Stimulated activated CD8-positive, alpha-beta memory T cell treated with anti-CD3 and anti-CD28 coated beads, Interleukin-12 subunit alpha, Interleukin-12 subunit beta, amount 100 ng/mL, for 24 hours (primary cell): ENCODE data around the gene MPG.

Source experiments
- DNase-seq: peaks from one replicate; pipeline ENCODE4 v3.0.0-alpha.2; 2020; ENCODE audit errors: extremely low read depth

Gene MPG

DNA sequence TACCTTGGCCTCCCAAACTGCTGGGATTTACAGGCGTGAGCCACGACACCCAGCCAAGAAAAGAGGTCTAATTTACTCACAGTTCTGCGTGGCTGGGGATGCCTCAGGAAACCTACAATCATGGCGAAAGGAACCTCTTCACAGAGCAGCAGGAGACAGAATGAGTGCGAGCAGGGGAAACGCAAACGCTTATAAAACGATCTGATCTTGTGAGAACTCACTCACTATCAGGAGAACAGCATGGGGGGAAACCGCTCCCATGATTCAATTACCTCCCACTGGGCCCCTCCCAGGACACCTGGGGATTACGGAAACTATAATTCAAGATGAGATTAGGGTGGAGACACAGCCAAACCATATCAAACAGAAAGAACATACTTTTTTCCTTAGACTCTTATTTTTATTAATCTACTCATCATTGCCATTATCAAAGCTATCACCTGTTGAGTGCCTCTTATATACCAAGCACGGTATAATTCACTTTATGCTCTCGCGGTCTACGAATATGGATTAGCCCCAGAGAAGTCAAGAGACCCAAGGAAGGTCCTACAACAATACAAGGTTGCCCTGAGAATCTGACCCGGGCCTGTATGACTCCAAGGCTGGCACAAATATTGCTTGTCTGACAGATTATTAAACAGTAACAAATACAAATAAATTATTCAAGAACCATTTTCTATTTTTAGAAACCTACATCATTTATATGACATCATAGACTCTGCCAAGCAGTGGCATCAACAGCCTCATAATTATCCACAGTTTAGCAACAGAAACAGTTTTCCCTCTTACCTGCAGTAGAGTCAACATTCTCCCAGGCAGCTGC is 27.0 kb upstream of the MPG start:
- DNase-seq, result no peak

GRCh38 chr16:53346-54236 is 24.4 kb upstream of the MPG start, which contains the start of the genes POLR3K and SNRNP25:
Gene POLR3K, minus strand, starts transcription at chr16:53608. Its CDS starts 22 bp downstream, at chr16:53586.
Gene SNRNP25, plus strand, starts transcription at chr16:53828. Its CDS starts 189 bp downstream, at chr16:54017.
- peak; percentile 96 for DNase-seq

- no peak for DNase-seq
Observed at GRCh38 chr16:54237-54581, 23.8 kb upstream of the MPG start.

GRCh38 chr16:55571-56136 is 22.4 kb upstream of the MPG start:
- DNase-seq, result no peak

DNA sequence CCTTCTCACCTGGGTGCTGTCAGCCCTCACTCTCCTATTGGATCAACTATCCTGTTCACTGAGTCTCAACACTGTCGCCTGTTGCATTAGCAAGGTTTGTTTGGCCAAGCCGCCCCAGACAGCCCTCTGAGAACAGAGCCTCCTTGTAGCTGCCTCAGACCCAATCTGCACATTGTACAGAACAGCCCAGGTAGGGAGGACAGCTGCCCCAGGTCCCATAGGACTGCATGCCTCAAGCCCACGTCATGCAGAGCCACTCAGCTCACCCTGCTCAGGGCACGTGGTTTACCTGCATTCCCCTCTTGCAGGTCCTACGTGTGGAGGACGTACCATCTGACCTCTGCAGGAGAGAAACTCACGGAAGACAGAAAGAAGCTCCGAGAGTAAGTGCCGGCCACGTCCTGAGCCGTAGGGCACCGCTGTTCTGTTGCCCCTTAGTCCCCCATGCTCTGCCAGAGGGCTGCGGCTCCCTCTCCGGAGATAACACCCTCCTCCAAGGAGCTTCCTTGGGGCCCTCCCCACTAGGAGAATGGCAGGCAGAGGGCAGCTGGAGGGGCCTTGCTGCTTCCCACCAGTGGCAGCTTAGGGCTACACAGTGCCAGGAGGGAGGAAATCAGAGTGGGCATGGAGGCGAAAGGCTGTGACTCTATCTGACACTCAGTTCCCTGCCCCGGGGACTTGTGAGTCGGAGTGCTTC is 21.6 kb upstream of the MPG start:
- DNase-seq, result no peak

GRCh38 chr16:57711-58110 is 20.3 kb upstream of the MPG start:
- DNase-seq, result no peak

GRCh38 chr16:58491-59439 is 19.3 kb upstream of the MPG start:
- DNase-seq, result no peak

GRCh38 chr16:59440-60059 is 18.5 kb upstream of the MPG start:
- DNase-seq, result no peak

GRCh38 chr16:60166-60565 is 17.9 kb upstream of the MPG start:
- no peak for DNase-seq

DNA sequence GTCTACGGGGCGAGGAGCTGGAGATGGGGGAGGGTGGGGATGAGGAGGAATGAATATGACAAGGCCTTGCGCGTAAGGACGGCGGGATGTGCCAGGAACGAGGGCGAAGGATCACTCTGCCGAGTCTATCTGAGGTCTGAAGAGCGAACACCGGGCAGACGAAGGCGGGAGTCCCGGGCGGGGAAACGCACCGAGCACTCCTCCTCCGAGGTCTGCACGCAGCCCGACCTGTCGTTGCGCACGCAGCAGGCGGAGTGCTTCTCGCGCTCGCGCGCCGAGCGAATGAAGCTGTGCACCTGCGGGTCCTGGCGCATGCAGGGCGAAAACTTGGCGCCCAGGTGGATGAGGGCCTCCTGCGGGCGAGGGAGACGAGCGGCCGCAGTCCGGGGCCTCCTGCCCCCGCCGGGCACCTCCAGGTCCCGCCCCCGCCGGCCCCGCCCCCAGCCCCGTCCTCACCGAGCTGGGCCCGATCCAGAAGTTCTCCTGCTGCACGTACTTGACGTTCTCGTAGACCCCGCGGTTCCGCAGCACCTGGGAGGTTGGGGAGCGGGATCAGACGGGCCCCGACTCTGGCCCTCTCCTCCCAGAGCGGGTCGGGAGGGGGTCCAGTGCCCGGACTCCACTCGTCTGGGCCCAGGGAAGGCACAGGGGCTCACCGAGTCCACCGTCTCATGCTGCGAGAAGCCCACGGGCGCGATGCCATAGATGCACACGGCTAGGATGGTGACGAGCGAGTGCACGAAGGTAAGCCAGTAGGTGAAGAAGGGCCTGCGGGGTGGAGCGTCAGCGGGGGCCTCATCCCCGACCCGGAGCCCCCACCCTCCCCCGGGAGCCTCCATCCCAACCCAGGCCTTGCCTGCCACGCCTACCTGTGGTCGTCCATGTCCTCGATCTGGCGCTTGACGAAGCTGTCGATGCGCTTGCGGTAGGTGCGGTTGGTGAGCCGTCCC is 16.8 kb upstream of the MPG start:
- no peak for DNase-seq

- no peak for DNase-seq
Observed at GRCh38 chr16:61879-62281, 16.1 kb upstream of the MPG start.

DNA sequence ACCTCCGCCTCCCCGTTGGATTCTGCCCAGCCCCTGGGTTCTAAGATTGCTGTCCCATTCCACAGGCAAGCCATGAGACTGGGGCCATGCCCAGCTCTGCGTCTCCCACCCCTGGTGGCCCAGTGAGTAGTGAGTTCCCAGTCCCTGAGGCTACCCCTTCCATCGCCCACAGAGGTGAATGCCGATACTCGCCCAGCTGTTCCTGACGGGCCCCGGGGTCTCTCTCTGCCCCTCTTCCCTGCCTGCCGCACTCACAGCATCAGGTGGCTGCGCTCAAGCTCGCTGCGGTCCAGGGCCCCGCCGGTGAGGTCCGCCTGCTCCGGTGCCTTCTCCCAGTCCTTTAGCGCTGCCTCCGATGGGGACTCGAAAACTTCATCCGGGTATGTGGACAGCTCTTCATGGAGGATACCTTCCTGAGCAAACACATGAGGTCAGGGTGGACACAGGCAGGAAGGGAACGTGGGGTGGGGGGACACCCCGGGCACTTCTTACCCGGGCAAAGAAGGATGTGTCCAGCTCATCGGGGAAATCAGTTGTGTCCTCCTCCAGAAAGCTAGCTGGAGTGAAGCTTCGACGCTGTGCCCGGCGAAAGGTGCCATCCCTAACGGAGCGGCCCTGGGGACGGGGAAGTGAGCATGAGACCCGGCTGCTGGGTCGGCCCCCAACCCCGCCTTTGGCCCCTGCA is 15.6 kb upstream of the MPG start:
- DNase-seq, result no peak

DNA sequence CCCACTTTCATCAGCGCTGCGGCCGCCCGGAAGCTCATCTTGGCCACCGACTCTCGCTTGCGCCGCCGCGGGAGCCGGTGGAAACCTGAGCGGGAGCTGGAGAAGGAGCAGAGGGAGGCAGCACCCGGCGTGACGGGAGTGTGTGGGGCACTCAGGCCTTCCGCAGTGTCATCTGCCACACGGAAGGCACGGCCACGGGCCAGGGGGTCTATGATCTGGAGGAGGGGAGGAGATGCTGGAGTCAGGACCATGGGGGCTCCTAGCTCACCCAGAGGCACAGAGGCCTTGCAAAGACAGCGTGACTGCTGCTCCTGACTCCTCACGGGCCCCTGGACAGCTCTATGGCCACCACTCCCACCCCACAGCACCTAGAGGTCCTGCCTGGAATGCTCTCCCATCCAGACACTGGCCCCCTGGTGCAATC is 15.0 kb upstream of the MPG start:
- DNase-seq, result no peak

- no peak for DNase-seq
Observed at GRCh38 chr16:63466-63865, 14.6 kb upstream of the MPG start.

- no peak for DNase-seq
Observed at GRCh38 chr16:63998-64913, 13.8 kb upstream of the MPG start.

- no peak for DNase-seq
Observed at GRCh38 chr16:64914-65255, 13.1 kb upstream of the MPG start.

GRCh38 chr16:65745-66144 is 12.3 kb upstream of the MPG start:
- peak; percentile 58 for DNase-seq
